Stimulated activated CD8-positive, alpha-beta memory T cell treated with anti-CD3 and anti-CD28 coated beads, Interleukin-4, amount 100 ng/mL, for 4 hours (primary cell): ENCODE results near the gene NUBPL.
"Not testable (repeated sequence)": the region's sequence is repeated elsewhere in the genome, so short reads cannot be mapped to it uniquely, and the experiment has no call there.

ENCODE experiments used
- DNase-seq, 2 donors: peaks; one replicate each; pipeline ENCODE4 v3.0.0-alpha.2; 2020; ENCODE audit warnings: low read depth in 2 of 2, low spot score in 1 of 2

Gene NUBPL

DNA sequence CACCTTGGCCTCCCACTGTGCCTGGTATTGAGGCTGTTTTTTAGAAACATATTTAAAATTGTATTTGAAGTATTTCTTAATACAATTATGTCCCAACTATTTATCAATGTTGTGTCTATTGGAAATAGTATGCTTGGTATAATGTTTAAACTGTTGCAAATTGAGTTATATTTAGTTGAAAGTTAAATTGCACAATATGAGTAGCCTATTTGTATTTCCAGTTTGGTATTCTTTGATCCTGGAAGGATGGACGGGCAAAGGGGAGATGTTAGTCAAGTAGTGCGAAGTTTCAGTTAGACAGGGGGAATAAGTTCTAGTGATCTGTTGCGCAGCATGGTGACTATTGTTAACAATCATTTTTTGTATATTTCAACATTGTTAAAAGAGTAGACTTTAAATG is 111.5 kb downstream of the NUBPL start:
- DNase-seq: no peak

DNA sequence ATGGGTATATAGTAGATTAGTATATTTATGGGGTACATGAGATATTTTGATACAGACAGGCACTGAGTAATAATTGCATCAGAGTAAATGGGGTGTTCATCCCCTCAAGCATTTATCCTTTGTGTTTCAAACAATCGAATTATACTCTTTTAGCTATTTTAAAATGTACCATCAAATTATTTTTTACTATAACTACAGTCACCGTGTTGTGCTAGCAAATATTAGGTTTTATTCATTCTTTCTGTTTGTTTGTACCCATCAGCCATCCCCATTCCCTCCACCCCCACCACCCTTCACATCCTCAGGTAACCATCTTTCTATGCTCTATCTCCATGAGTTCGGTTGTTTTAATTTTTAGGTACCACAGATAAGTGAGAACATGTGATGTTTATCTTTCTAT is 115.8 kb downstream of the NUBPL start:
- no peak for DNase-seq

- DNase-seq: no peak
These were observed 116.4 kb downstream of the NUBPL start for GRCh38 chr14:31677630-31678029.

DNA sequence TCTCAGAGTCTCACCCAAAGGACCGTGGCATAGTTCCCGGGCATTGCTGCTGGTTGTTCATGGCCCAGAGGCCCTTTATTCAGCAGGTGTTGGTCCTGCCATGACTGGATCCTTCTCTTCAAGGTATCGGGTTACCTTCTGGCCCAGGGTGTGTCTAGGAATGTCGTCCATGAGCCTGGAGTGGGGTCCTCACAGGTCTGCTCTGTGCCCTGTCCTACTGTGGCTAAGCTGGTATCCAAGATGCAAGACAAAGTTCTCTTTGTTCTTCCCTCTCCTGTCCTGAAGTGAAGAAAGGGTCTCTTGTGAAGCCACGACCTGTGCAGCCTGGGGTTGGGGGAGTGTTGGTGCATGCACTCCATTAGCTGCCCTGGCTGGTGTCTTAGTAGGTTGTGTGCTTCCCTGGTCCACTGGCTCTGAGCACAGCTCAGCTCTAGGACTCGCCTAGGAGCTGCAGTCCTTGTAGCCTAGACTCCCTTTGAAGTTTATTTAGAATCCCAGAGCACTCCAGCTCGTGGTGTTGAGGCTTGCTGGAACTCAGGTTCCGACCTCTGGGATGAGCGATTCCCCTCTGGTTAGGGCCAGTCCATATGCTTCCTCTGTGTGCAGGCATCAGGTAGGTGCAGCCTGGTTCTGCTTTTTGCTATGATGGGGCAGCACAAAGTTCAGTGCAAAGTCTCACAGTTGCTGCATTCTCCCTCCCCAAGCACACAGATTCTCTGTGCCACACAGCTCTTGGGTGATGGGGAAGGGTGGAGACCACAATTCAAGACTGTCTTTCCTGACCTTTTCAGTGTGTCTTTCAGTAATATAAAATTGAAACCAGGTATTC is 117.4 kb downstream of the NUBPL start:
- no peak for DNase-seq

DNA sequence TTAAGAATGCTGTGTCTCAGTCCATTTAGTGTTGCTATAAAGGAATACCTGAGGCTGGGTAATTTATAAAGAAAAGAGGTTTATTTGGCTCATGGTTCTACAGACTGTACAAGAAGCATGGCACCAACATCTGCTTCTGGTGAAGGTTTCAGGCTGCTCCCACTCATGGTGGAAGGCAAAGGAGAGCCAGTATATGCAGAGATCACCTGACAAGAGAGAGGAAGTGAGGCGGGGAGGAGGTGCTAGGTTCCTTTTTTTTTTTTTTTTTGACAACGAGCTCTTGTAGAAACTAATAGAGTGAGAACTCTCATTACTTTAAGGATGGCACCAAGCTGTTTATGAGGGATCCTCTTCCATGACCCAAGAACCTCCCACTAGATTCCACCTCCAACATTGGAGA is 121.6 kb downstream of the NUBPL start:
- no peak for DNase-seq

- DNase-seq: no peak
These were observed 126.5 kb downstream of the NUBPL start for GRCh38 chr14:31687726-31688125.

- DNase-seq: no peak
These were observed 128.9 kb downstream of the NUBPL start for GRCh38 chr14:31690056-31690455.

DNA sequence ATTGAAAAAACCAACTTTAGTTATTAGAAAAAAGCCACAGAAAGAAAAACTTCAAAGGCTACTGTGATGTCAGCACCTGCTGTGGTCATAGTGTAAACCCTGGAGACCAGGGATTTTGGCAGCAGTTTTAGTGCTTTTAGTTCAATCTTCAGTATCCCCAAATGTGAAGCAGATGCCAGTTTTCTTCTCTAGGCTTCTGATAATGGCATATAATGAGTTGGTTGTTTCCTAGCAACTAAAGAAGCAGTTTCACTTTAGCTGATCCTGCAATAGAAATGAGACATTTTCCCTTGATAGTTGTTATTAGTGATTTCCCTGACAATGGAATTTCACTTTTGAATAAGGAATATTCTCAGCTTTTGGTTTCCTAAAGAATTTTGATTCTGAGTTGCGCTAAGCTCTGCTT is 131.2 kb downstream of the NUBPL start:
- no peak for DNase-seq

DNA sequence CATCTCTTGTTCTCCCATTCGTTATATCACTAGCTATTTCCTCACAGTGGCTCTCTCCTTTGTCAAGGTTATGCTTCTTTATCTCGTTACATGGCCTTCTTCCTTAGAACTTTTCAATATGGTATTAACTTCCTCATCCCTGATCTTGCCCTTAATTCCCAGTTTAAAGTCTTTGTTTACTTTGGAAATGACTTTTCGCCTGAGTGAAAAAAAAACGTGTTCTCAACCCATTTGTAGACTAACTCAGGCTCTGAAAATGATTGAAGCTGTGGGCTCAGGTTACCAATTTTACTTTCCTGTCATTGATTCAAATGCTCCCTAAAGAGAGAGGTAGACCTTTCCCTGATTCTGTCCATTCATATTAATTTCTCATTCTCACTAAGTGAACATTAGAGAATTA is 135.2 kb downstream of the NUBPL start:
- no peak for DNase-seq

DNA sequence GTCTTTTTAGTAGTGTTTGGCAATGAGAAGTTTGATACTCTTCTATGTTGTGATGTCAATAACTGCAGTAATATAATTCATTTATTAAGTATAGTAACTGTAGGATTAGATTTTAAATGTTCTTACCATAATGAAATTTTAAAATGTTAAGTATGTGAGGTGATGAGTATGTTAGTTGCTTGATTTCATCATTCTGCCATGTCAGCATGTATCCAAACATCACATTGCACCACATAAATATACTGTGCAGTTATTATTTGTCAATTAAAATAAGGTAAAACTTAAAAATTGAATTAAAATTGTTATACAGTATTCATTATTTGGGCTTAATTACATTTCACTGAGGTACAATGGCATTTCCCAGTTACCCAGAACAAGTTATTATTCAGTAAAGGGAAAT is 138.6 kb downstream of the NUBPL start:
- DNase-seq: no peak

- no peak for DNase-seq
These were observed 139.3 kb downstream of the NUBPL start for GRCh38 chr14:31700282-31701074.

- no peak for DNase-seq
These were observed 140.9 kb downstream of the NUBPL start for GRCh38 chr14:31702130-31702529.

- no peak for DNase-seq
These were observed 141.9 kb downstream of the NUBPL start for GRCh38 chr14:31703056-31703455.

- DNase-seq: no peak
These were observed 144.5 kb downstream of the NUBPL start for GRCh38 chr14:31705731-31706130.

GRCh38 chr14:31708661-31709060 is 147.5 kb downstream of the NUBPL start:
- not testable (repeated sequence) for DNase-seq

DNA sequence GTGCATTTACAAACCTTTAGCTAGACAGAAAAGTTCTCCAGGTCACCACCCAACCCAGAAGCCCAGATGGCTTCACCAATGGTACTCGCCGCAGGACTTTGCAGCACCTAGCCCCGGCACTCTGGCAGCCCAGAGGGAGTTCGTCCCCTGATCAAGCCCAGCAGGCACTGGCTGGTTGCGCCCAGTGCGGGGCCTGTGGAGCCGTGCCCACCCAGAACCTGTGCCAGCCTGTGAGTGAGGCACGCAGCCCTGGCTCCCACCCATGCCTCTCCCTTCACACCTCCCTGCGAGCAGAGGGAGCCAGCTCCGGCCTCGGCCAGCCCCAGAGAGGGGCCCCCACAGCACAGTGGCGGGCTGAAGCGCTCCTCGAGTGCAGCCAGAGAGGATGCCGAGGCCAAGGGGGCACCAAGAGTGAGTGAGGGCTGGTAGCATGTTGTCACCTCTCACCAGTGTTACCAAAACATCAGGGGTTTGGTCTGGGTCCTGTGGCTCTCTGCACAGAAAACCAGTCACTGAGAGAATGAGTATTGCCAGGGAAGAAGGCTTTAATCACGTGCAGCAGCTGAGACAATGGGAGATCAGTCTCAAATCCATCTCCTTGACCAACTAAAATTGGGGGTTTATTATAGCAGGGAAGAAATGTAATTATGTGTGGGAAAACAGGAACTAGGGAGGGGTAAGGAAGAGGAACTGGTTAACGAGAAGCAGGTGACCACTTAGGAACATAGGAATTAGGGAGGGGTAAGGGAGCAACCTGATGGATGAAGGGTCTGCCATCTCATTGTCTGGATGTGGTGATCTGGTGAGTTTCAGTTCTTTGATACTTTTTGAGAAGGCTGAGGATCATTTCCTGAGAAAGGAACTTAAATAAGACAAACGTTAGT is 151.3 kb downstream of the NUBPL start:
- DNase-seq: no peak

DNA sequence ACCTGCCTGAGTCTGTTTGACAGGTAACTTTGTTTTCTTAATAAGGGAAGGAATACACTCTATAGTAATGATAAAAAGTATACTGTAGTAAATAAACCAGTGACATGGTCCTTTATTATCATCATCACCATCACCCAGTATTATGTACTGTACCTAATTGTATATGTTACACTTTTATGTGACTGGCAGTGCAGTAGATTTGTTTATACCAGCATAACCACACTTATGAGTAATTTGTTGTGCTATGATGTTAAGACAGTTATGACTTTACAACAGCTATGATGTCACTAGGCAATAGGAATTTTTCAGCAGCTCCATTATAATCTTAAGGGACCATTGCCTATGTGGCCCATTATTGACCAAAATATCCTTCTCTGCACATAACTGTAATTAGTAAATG is 155.0 kb downstream of the NUBPL start:
- DNase-seq: no peak

DNA sequence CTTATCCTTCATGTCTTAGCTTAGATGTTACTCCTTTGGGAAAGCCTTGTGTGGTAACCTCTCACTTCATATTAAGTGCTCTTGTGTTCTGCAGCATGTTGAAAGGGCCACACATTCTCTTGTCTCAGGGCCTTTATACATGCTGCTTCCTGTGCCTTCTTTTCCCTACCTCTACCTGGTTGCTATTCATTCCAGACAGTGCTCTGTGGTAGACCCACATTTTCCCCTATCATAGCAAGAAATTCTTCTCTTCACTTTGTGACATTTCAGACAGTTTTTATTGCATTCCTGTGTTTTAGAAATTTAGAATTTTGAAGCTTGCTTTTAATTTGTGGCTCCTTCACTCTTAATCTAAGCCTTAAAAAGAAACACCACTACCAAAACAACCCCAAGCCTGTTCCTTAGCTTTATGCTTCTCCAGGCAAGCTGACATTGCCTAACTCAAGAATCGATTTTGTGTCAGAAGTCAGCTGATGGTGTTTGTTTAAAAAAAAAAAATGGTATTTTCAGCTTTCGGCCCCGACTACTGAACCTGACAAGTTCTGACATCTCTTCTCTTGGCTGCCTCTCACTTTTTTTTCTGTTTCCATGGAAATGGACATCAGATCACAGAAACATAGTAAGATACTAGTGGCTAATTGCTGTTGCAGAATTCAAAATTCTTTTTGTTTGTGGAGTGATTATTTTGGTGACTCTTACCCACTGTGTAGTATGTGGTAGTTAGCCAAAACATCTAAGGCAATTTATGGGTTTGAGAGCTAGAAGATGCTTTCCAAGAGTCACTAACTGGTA is 156.3 kb downstream of the NUBPL start:
- DNase-seq: no peak

GRCh38 chr14:31718585-31718984 is 157.4 kb downstream of the NUBPL start:
- no peak for DNase-seq

GRCh38 chr14:31718985-31719384 is 157.8 kb downstream of the NUBPL start:
- no peak for DNase-seq

DNA sequence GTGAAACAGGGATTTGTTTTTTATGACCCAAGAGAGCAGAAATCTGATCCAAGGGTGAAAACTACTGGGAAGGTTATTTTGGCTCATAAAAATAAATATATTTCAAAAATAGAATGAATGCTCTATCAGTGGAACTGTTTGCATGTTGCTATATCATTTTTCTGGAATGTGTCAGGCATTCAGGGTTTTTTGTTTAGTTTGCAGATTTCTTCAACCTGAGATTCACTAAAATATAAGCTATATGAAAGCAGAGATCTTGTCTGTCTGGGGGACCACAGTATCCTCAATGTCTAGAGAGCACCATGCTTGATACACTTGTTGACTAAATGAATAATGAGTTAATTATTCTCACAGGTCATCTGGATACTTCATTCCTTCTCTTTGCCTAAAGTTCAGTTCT is 165.1 kb downstream of the NUBPL start:
- no peak for DNase-seq
